Measurements from ENCODE around the gene OR8B3. TPM values are rescaled to one million over a fixed set of nuclear protein-coding genes. Genes with fewer than 3 reads are reported as not detected.

The OR8B3 gene
- total and polyA plus RNA-seq, 2 experiments from 2014 or later: not detected

DNA sequence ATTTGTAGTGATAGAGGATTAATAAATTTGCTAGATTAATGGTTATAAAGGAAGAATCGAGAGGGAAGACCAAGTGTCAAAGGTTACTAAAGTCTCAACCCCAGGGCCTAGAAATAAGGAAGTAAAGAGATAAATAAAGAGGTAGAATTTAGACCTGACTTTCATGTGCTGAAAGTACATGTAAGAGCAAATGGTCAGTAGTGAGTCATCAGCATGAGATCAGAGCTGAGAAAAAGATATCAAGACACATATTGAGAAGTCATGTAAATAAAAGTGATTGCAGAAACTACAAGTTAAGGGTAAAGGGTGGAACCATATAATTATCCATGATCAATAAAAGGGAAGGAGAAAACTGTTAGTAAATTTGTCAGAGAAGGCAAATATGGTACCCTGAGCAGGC lies 48.1 kb upstream of the OR8B3 start:
- no peaks in the 10 kb centered on the region for H3K27me3 ChIP-seq (ENCODE audit: insufficient read depth)
- H3K4me1 ChIP-seq (ENCODE audit: insufficient read depth): no peaks in the 10 kb centered on the region
- H2AFZ ChIP-seq: no peak overlapping the region
- DNase-seq (ENCODE audit: low spot score) (no peak), ATAC-seq (no peak)
- H3K27me3 Mint-ChIP-seq (ENCODE audit: insufficient read depth, low read depth, poor library complexity): no peaks in the 10 kb centered on the region
- TF ChIP-seq CREB1 (CRISPR knock-in tag; IDR thresholded peaks at IDR 0.05; ENCODE audit: low read depth) (no peak), ZNF331 (CRISPR knock-in tag; IDR thresholded peaks at IDR 0.05; ENCODE audit: low read depth) (no peak), NANOG (IDR thresholded peaks at IDR 0.05; ENCODE audit: borderline replicate concordance) (no peak), CTCF (conservative IDR thresholded peaks at IDR 0.05; ENCODE audit: low read depth in 2 of 2) (no peak), EZH2 (IDR thresholded peaks at IDR 0.05; ENCODE audit: low read depth, unreplicated experiment) (no peak), POLR2AphosphoS5 (IDR thresholded peaks at IDR 0.05; ENCODE audit: low read depth) (no peak), EZH2phosphoT487 (IDR thresholded peaks at IDR 0.05; ENCODE audit: unreplicated experiment) (no peak), ZNF114 (CRISPR knock-in tag; IDR thresholded peaks at IDR 0.05) (no peak), ETS1 (IDR thresholded peaks at IDR 0.05) (no peak), STAT1 (IDR thresholded peaks at IDR 0.05; ENCODE audit: unreplicated experiment) (no peak), JUNB (IDR thresholded peaks at IDR 0.05; ENCODE audit: unreplicated experiment) (no peak)
- TF ChIP-seq, protein P1, sequence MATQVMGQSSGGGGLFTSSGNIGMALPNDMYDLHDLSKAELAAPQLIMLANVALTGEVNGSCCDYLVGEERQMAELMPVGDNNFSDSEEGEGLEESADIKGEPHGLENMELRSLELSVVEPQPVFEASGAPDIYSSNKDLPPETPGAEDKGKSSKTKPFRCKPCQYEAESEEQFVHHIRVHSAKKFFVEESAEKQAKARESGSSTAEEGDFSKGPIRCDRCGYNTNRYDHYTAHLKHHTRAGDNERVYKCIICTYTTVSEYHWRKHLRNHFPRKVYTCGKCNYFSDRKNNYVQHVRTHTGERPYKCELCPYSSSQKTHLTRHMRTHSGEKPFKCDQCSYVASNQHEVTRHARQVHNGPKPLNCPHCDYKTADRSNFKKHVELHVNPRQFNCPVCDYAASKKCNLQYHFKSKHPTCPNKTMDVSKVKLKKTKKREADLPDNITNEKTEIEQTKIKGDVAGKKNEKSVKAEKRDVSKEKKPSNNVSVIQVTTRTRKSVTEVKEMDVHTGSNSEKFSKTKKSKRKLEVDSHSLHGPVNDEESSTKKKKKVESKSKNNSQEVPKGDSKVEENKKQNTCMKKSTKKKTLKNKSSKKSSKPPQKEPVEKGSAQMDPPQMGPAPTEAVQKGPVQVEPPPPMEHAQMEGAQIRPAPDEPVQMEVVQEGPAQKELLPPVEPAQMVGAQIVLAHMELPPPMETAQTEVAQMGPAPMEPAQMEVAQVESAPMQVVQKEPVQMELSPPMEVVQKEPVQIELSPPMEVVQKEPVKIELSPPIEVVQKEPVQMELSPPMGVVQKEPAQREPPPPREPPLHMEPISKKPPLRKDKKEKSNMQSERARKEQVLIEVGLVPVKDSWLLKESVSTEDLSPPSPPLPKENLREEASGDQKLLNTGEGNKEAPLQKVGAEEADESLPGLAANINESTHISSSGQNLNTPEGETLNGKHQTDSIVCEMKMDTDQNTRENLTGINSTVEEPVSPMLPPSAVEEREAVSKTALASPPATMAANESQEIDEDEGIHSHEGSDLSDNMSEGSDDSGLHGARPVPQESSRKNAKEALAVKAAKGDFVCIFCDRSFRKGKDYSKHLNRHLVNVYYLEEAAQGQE (IDR thresholded peaks at IDR 0.05; ENCODE audit: unreplicated experiment): no peak
- TF ChIP-seq, protein P2, sequence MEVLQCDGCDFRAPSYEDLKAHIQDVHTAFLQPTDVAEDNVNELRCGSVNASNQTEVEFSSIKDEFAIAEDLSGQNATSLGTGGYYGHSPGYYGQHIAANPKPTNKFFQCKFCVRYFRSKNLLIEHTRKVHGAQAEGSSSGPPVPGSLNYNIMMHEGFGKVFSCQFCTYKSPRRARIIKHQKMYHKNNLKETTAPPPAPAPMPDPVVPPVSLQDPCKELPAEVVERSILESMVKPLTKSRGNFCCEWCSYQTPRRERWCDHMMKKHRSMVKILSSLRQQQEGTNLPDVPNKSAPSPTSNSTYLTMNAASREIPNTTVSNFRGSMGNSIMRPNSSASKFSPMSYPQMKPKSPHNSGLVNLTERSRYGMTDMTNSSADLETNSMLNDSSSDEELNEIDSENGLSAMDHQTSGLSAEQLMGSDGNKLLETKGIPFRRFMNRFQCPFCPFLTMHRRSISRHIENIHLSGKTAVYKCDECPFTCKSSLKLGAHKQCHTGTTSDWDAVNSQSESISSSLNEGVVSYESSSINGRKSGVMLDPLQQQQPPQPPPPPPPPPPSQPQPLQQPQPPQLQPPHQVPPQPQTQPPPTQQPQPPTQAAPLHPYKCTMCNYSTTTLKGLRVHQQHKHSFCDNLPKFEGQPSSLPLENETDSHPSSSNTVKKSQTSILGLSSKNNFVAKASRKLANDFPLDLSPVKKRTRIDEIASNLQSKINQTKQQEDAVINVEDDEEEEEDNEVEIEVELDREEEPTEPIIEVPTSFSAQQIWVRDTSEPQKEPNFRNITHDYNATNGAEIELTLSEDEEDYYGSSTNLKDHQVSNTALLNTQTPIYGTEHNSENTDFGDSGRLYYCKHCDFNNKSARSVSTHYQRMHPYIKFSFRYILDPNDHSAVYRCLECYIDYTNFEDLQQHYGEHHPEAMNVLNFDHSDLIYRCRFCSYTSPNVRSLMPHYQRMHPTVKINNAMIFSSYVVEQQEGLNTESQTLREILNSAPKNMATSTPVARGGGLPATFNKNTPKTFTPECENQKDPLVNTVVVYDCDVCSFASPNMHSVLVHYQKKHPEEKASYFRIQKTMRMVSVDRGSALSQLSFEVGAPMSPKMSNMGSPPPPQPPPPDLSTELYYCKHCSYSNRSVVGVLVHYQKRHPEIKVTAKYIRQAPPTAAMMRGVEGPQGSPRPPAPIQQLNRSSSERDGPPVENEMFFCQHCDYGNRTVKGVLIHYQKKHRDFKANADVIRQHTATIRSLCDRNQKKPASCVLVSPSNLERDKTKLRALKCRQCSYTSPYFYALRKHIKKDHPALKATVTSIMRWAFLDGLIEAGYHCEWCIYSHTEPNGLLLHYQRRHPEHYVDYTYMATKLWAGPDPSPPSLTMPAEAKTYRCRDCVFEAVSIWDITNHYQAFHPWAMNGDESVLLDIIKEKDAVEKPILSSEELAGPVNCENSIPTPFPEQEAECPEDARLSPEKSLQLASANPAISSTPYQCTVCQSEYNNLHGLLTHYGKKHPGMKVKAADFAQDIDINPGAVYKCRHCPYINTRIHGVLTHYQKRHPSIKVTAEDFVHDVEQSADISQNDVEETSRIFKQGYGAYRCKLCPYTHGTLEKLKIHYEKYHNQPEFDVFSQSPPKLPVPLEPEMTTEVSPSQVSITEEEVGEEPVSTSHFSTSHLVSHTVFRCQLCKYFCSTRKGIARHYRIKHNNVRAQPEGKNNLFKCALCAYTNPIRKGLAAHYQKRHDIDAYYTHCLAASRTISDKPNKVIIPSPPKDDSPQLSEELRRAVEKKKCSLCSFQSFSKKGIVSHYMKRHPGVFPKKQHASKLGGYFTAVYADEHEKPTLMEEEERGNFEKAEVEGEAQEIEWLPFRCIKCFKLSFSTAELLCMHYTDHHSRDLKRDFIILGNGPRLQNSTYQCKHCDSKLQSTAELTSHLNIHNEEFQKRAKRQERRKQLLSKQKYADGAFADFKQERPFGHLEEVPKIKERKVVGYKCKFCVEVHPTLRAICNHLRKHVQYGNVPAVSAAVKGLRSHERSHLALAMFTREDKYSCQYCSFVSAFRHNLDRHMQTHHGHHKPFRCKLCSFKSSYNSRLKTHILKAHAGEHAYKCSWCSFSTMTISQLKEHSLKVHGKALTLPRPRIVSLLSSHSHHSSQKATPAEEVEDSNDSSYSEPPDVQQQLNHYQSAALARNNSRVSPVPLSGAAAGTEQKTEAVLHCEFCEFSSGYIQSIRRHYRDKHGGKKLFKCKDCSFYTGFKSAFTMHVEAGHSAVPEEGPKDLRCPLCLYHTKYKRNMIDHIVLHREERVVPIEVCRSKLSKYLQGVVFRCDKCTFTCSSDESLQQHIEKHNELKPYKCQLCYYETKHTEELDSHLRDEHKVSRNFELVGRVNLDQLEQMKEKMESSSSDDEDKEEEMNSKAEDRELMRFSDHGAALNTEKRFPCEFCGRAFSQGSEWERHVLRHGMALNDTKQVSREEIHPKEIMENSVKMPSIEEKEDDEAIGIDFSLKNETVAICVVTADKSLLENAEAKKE (CRISPR knock-in tag; IDR thresholded peaks at IDR 0.05): no peak
- H3K36me3 ChIP-seq (ENCODE audit: insufficient read depth): no peaks in the 10 kb centered on the region
- no peaks in the 10 kb centered on the region for H3K9me2 ChIP-seq (ENCODE audit: insufficient read depth)
- no peak overlapping the region for H3K4me3 ChIP-seq
- H3K27ac Mint-ChIP-seq: no peak overlapping the region
- no peaks in the 10 kb centered on the region for H3F3A ChIP-seq (replicated peaks; ENCODE audit: low read depth)
- no peak overlapping the region for H3K27ac ChIP-seq (ENCODE audit: low read depth)
- no peaks in the 10 kb centered on the region for H3K4me1 Mint-ChIP-seq
- H3K4me2 ChIP-seq: no peak overlapping the region
- H3K9me3 Mint-ChIP-seq: no peaks in the 10 kb centered on the region
- H3K79me2 ChIP-seq (replicated peaks; ENCODE audit: insufficient read depth): no peaks in the 10 kb centered on the region
- no peaks in the 10 kb centered on the region for H3K36me3 Mint-ChIP-seq (ENCODE audit: low read depth)
- no peak overlapping the region for H3K4me3 Mint-ChIP-seq
- H4K20me1 ChIP-seq (replicated peaks; ENCODE audit: insufficient read depth): no peaks in the 10 kb centered on the region

All from GM23338 (cell line).